SK-N-MC (cell line): ENCODE measurements around the gene BID.

Experiments used
- DNase-seq: peaks from one replicate; pipeline ENCODE4 v3.0.0-alpha.2; 2011; ENCODE audit warnings: low read depth, low spot score
- H3K27ac ChIP-seq: fragments of 200-600 bp; sonication (generic); 2 replicates; pipeline ENCODE4 v1.5.1; 2016; ENCODE audit warnings: mixed run types
- H3K36me3 ChIP-seq: fragments of 200-600 bp; sonication (generic); 2 replicates; pipeline ENCODE4 v1.6.1; 2017; ENCODE audit warnings: antibody characterized with exemption, low read length, mixed read lengths; ENCODE audit not compliant: insufficient read depth
- H3K4me3 ChIP-seq: fragments of 200-600 bp; sonication (generic); 2 replicates; pipeline ENCODE4 v1.5.1; 2016
- H3K9ac ChIP-seq: fragments of 200-600 bp; sonication (generic); 2 replicates; pipeline ENCODE4 v1.8.0; 2017; ENCODE audit warnings: mixed run types, mixed read lengths; ENCODE audit not compliant: insufficient read length
- H3K9me3 ChIP-seq: fragments of 200-600 bp; sonication (generic); 2 replicates; pipeline ENCODE4 v1.6.1; 2017; ENCODE audit warnings: low read depth, mild to moderate bottlenecking, antibody characterized with exemption, low read length, moderate library complexity, mixed read lengths
- EZH2 ChIP-seq: fragments of 200-600 bp; sonication (generic); IDR thresholded peaks from one replicate; pipeline ENCODE4 v1.6.1; 2017; ENCODE audit warnings: antibody characterized with exemption
- FOXP2 ChIP-seq: optimal IDR thresholded peaks from 2 replicates; pipeline ENCODE3; 2011; ENCODE audit warnings: mild to moderate bottlenecking, moderate library complexity; ENCODE audit not compliant: insufficient read depth; ENCODE audit errors: extremely low read length, control extremely low read depth
- POLR2AphosphoS5 ChIP-seq: IDR thresholded peaks from 2 replicates; pipeline ENCODE4 v1.6.1; 2012; ENCODE audit warnings: mild to moderate bottlenecking, low read depth, low read length, borderline replicate concordance

Gene BID

DNA sequence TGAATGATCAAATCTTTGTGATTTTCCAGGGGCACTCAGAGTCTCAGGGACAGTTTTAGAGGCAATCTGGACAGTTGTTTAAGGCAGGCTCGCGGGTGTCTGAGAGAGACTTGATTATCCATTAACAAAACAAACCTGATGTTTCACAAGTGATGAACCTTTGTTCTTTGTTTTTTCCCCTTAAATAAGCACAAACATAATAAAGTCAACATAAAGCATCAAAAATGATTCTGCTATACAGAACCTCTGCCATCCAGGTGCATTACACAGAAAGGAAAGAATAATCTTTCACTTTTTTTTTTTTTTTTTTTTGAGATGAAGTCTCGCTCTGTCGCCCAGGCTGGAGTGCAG lies 13.2 kb downstream of the BID start:
- Histone ChIP-seq H3K9me3 (no peaks in the 10 kb centered on the region), H3K4me3 (no peak overlapping the region; the same call in 1 of the 2 replicates), H3K36me3 (no peaks in the 10 kb centered on the region), H3K9ac (peak overlapping the region; percentile 42), H3K27ac (peak overlapping the region; percentile 86)
- DNase-seq = no peak
- TF ChIP-seq EZH2 (no peak), POLR2AphosphoS5 (no peak)

DNA sequence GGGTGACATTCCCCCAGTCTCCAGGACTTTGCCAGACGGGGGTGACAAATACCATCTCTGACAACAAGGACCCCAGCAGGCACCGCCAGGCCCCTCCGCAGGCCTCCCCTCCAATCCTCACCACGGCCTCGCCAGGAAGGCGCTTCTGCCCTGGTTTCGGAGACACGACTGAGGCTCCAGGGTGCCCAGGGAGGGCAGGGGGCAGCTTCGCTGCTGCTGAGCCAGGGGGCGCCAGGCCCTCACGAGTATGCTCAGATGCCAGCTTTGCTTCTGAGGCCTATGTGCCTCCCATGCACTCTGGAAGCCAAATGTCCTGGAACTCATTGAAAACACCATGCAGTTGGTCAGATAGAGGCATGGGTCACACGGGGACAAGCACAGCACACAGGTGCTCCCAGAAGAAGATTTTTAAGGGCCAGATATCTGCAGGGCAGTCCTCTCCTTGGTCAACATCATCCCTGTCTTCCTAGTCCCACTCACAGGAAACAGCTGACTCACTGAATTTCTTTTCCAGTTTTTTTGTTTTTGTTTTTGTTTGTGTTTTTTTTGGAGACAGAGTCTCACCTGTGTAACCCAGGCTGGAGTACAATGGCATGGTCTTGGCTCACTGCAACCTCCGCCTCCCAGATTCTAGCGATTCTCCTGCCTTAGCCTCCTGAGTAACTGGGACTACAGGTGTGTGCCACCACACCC lies 19.9 kb downstream of the BID start:
- H3K9ac ChIP-seq = no peak overlapping the region
- H3K4me3 ChIP-seq = no peak overlapping the region
- no peak for DNase-seq
- H3K27ac ChIP-seq = no peak overlapping the region
- TF ChIP-seq EZH2 (no peak), POLR2AphosphoS5 (no peak), FOXP2 (no peak)
- H3K9me3 ChIP-seq = no peaks in the 10 kb centered on the region
- no peaks in the 10 kb centered on the region for H3K36me3 ChIP-seq

DNA sequence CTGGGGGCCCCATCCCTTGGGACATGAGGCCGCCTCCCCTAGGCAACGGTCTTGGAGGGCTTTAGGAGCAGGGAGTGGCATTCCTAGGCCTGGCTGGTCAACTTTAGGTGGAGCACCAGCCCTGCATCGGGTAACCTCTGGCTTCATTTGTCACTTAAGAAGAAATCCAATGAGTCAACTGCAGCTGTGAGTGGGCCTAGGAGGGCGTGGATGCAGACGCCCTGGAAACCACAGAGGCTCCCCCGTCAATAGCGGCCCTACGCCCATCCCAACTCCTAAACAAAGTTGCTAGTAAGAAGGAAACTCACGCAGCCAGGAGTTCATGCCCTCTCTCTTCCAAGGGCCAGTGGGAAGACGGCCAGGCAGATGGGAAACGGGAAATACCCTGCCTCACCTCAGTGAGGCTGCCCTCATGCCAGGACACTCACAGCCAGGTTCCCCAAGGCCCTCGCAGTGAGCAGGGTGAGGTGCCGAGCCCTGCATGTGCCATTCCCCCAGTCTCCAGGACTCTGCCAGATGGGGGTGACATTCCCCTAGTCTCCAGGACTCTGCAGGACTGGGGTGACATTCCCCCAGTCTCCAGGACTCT lies 20.8 kb downstream of the BID start:
- no peak for DNase-seq
- TF ChIP-seq EZH2 (no peak), POLR2AphosphoS5 (no peak), FOXP2 (no peak)
- H3K27ac ChIP-seq = no peak overlapping the region
- no peak overlapping the region for H3K9ac ChIP-seq
- H3K36me3 ChIP-seq = no peaks in the 10 kb centered on the region
- H3K4me3 ChIP-seq = no peak overlapping the region
- no peaks in the 10 kb centered on the region for H3K9me3 ChIP-seq

GRCh38 chr22:17751596-17751995 lies 22.7 kb downstream of the BID start:
- Histone ChIP-seq H3K27ac (no peak overlapping the region), H3K36me3 (no peaks in the 10 kb centered on the region), H3K4me3 (no peak overlapping the region), H3K9me3 (no peaks in the 10 kb centered on the region), H3K9ac (no peak overlapping the region)
- DNase-seq = no peak
- TF ChIP-seq POLR2AphosphoS5 (no peak), FOXP2 (no peak), EZH2 (no peak)

DNA sequence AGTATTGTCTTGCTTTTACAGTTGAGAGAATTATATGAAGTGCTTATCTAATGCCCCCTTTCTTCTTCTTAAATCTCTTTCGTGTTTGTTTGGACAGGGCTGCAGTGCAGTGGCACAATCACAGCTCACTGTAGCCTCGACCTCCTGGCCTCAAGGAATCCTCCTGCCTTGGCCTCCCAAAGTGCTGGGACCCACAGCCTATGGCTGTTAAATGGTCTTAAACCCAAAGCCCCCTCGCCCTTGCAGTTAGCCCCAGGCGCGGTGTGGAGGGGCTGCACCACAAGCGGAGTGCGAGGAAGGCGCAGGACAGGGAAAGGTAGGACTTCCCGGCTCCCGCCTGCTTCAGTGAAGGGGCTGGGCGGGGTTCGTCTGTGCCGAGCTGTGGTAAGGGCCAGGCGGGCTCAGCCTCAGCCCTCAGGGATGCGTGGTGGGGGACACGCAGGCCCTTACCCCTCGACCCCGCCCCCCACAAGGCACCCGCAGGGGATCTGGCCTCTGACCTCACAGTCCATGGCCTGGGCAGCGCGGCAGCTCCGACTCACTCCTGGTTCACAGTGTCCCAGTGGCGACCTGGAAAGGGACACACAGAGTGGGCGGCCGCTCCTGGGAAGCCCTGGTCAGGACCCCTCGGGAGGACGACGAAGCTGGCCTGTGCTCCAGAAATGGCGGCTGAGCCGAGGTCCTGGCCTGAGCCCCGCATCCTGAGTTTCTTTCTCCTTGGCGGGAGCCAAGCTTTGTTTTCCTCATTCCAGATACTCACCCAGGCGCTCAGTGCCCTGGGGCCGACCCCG lies 24.5 kb downstream of the BID start:
- no peak for DNase-seq
- Histone ChIP-seq H3K36me3 (no peaks in the 10 kb centered on the region), H3K4me3 (no peak overlapping the region), H3K27ac (no peak overlapping the region), H3K9me3 (no peaks in the 10 kb centered on the region), H3K9ac (no peak overlapping the region)
- TF ChIP-seq POLR2AphosphoS5 (no peak), FOXP2 (no peak), EZH2 (no peak)

DNA sequence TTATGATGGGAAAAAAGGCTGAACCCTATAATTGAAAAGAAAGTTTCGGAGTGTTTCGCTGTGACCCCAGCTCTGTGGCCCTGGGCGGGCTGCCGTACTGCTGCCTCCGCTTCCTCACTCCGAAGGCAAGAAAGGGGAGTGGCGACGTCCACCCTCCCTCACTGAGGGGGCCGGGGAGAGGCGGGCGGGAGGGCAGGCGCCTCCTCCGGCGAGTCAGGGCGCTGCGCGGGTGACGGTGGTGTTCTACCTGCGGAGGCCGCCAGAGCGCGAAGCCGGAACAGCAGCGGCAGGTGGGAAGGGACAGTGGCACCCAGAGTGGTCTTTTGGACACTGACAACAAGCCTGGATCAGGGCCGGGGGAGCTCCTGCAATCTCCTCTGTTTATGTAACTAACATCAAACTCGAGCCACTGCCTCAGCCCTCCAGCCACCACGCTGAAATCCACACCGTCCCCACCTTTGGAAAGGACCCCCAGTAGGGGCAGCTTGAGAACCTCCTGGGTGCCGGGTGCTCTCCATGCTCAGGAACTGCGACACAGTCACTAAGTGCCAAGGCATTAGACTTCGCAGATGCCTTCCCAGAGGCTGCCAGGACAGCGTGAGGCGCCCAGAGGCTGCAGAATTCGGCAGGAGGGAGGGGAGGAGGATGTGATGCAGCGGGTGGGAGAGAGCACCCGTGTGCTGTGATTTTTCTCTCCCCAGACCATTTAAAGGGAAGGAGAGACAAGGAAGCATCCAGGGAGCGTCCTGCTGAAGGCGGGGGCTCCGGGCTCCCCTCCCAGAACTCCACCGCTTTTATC lies 25.5 kb downstream of the BID start:
- no peaks in the 10 kb centered on the region for H3K9me3 ChIP-seq
- no peak overlapping the region for H3K4me3 ChIP-seq
- H3K27ac ChIP-seq = no peak overlapping the region
- no peak overlapping the region for H3K9ac ChIP-seq
- DNase-seq = no peak
- H3K36me3 ChIP-seq = no peaks in the 10 kb centered on the region; the same call in 1 of the 2 replicates
- TF ChIP-seq EZH2 = no peak
- no peak for TF ChIP-seq POLR2AphosphoS5
- TF ChIP-seq FOXP2 = no peak

GRCh38 chr22:17746916-17747315 lies 27.4 kb downstream of the BID start:
- no peak overlapping the region for H3K4me3 ChIP-seq
- no peak overlapping the region for H3K27ac ChIP-seq
- no peaks in the 10 kb centered on the region; the same call in 1 of the 2 replicates for H3K36me3 ChIP-seq
- no peaks in the 10 kb centered on the region for H3K9me3 ChIP-seq
- no peak overlapping the region for H3K9ac ChIP-seq
- DNase-seq = no peak
- TF ChIP-seq EZH2 = no peak
- no peak for TF ChIP-seq FOXP2
- TF ChIP-seq POLR2AphosphoS5 = no peak

DNA sequence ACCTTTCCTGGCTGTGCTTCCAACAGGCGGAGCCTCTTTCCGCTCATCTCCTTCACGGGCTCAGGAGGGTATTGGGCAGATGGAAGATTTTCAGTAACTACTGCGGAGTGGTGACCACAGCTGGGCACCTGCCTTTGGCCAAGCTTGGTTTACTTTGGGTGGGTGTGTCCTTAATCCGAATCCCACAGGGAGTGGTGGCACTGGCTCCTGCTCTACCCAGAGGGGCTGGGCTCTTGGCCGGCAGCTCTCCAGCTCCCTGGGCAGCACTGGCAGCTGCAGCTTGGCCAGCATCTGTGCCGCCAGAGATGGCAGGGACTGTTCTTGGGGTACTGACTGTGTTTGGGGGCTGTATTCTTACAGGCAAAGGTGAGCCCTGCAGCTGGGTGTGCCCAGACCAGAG lies 29.8 kb downstream of the BID start:
- no peak for TF ChIP-seq POLR2AphosphoS5
- TF ChIP-seq FOXP2 = no peak
- no peak for TF ChIP-seq EZH2
- Histone ChIP-seq H3K9me3 (no peaks in the 10 kb centered on the region), H3K27ac (no peak overlapping the region), H3K36me3 (no peaks in the 10 kb centered on the region; the same call in 1 of the 2 replicates), H3K9ac (no peak overlapping the region), H3K4me3 (no peak overlapping the region)
- no peak for DNase-seq
